HEK293T (cell line): ENCODE results near the gene IRF6.

Experiments
- CTCF ChIA-PET: fragments of 350-600 bp; formaldehyde crosslinking; extraction: SDS; loops from one replicate; lab custom pipeline; 2021; ENCODE audit warnings: antibody characterized with exemption, inconsistent platforms; lab: Yijun Ruan, JAX
- POLR2A ChIA-PET: fragments of 350-600 bp; formaldehyde crosslinking; extraction: SDS; loops from one replicate; lab custom pipeline; 2020; ENCODE audit warnings: antibody characterized with exemption, inconsistent platforms; lab: Yijun Ruan, JAX
- DNase-seq: peaks from one replicate; pipeline ENCODE4 v3.0.0; 2012; ENCODE audit warnings: mixed read lengths; ENCODE audit errors: extremely low spot score
- ARNT ChIP-seq: fragments of 450-650 bp; IDR thresholded peaks from 2 replicates; pipeline ENCODE4 v1.6.1; 2017; ENCODE audit warnings: mild to moderate bottlenecking
- BHLHE40 ChIP-seq: fragments of 450-650 bp; IDR thresholded peaks from 2 replicates; pipeline ENCODE4 v1.6.1; 2016; ENCODE audit warnings: mild to moderate bottlenecking, moderate library complexity, borderline replicate concordance
- CTBP1 ChIP-seq: fragments of 450-650 bp; IDR thresholded peaks from 2 replicates; pipeline ENCODE4 v1.6.1; 2016; ENCODE audit warnings: borderline replicate concordance
- ELF4 ChIP-seq: fragments of 450-650 bp; IDR thresholded peaks from 2 replicates; pipeline ENCODE4 v1.6.1; 2017; ENCODE audit warnings: antibody characterized with exemption
- FOXA1 ChIP-seq: fragments of 450-650 bp; IDR thresholded peaks from 2 replicates; pipeline ENCODE4 v1.6.1; 2016; ENCODE audit warnings: mild to moderate bottlenecking
- FOXK2 ChIP-seq: fragments of 450-650 bp; IDR thresholded peaks from 2 replicates; pipeline ENCODE4 v1.6.1; 2016; ENCODE audit warnings: mild to moderate bottlenecking
- FOXM1 ChIP-seq: fragments of 450-650 bp; IDR thresholded peaks from 2 replicates; pipeline ENCODE4 v1.6.1; 2017; ENCODE audit warnings: mild to moderate bottlenecking, borderline replicate concordance
- HDGF ChIP-seq: fragments of 450-650 bp; IDR thresholded peaks from 2 replicates; pipeline ENCODE4 v1.6.1; 2017; ENCODE audit warnings: antibody characterized with exemption, borderline replicate concordance
- L3MBTL2 ChIP-seq: fragments of 450-650 bp; conservative IDR thresholded peaks from 2 replicates; pipeline ENCODE4 v1.6.1; 2016; ENCODE audit warnings: mild to moderate bottlenecking
- LEF1 ChIP-seq: fragments of 450-650 bp; IDR thresholded peaks from 2 replicates; pipeline ENCODE4 v1.6.1; 2017; ENCODE audit warnings: mild to moderate bottlenecking, borderline replicate concordance
- NFRKB ChIP-seq: fragments of 450-650 bp; IDR thresholded peaks from 2 replicates; pipeline ENCODE4 v1.6.1; 2016; ENCODE audit warnings: mild to moderate bottlenecking, moderate library complexity
- SP1 ChIP-seq: fragments of 450-650 bp; IDR thresholded peaks from 2 replicates; pipeline ENCODE4 v1.6.1; 2017
- SUZ12 ChIP-seq: fragments of 450-650 bp; IDR thresholded peaks from 2 replicates; pipeline ENCODE4 v1.6.1; 2016; ENCODE audit warnings: mild to moderate bottlenecking
- TARDBP ChIP-seq: fragments of 450-650 bp; IDR thresholded peaks from 2 replicates; pipeline ENCODE4 v1.6.1; 2016
- ZNF384 ChIP-seq: fragments of 450-650 bp; IDR thresholded peaks from 2 replicates; pipeline ENCODE4 v1.6.1; 2016
- TF ChIP-seq, protein P1 (sequence below): fragments of 450-650 bp; IDR thresholded peaks from 2 replicates; pipeline ENCODE4 v1.6.1; 2016

IRF6 gene

DNA sequence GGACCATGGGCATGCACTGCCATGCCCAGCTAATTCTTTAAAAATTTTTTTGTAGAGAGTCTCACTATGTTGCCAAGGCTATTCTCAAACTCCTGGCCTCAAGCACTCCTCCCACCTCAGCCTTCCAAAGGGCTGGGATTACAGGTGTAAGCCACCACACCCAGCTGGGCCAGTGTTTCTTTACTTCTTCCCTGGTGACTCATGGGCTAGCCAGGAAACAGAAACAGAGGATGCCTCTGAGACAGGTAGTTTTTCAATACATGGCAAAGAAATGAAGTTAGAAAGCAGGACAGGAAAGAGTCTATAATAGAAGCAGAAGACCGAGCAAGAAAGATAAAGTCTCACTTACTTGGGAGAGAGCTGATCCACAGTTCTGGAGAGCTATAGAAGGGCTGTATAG lies 14.0 kb downstream of the IRF6 start:
- no peak for DNase-seq
- CTCF ChIA-PET = no interaction called here

GRCh38 chr1:209790286-209791193 lies 15.4 kb downstream of the IRF6 start:
- ChIA-PET POLR2A (no interaction called here), CTCF (no interaction called here)
- DNase-seq = no peak
- no peak for TF ChIP-seq CTBP1
- no peak for TF ChIP-seq HDGF
- no peak for TF ChIP-seq BHLHE40
- no peak for TF ChIP-seq ARNT
- TF ChIP-seq FOXK2 = no peak
- no peak for TF ChIP-seq LEF1
- TF ChIP-seq FOXM1 = no peak
- no peak for TF ChIP-seq SUZ12
- TF ChIP-seq L3MBTL2 = no peak
- TF ChIP-seq NFRKB = no peak

More for the DNA sequence above, 14.0 kb downstream of the IRF6 start:
- TF ChIP-seq HDGF = no peak
- TF ChIP-seq ELF4 = no peak
- no peak for TF ChIP-seq FOXM1
- no peak for TF ChIP-seq ARNT
- no peak for TF ChIP-seq LEF1
- no peak for TF ChIP-seq FOXA1
- no peak for TF ChIP-seq TARDBP
- TF ChIP-seq SP1 = no peak
- no peak for TF ChIP-seq ZNF384
- TF ChIP-seq, protein P1, sequence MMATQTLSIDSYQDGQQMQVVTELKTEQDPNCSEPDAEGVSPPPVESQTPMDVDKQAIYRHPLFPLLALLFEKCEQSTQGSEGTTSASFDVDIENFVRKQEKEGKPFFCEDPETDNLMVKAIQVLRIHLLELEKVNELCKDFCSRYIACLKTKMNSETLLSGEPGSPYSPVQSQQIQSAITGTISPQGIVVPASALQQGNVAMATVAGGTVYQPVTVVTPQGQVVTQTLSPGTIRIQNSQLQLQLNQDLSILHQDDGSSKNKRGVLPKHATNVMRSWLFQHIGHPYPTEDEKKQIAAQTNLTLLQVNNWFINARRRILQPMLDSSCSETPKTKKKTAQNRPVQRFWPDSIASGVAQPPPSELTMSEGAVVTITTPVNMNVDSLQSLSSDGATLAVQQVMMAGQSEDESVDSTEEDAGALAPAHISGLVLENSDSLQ = no peak
- no peak for TF ChIP-seq CTBP1
- TF ChIP-seq FOXK2 = no peak
- no peak for TF ChIP-seq BHLHE40
- TF ChIP-seq SUZ12 = no peak
- no peak for TF ChIP-seq NFRKB
- no peak for TF ChIP-seq L3MBTL2
- POLR2A ChIA-PET = interaction anchor here (1.6 kb wide), 1 partner anchor 7 kb away, joined by 3 read pairs; the partner anchor contains the start of gene C1orf74

- POLR2A ChIA-PET = no interaction called here
- CTCF ChIA-PET = no interaction called here
- DNase-seq = no peak
- no peak for TF ChIP-seq ARNT
- no peak for TF ChIP-seq CTBP1
- no peak for TF ChIP-seq LEF1
- TF ChIP-seq HDGF = no peak
- TF ChIP-seq ZNF384 = no peak
- TF ChIP-seq SP1 = no peak
- TF ChIP-seq FOXA1 = no peak
- TF ChIP-seq SUZ12 = no peak
- no peak for TF ChIP-seq NFRKB
Measured at GRCh38 chr1:209789245-209789644, 16.7 kb downstream of the IRF6 start.

- no peak for DNase-seq
- ChIA-PET CTCF (no interaction called here), POLR2A (no interaction called here)
- TF ChIP-seq ARNT = no peak
- TF ChIP-seq LEF1 = no peak
- TF ChIP-seq SUZ12 = no peak
- no peak for TF ChIP-seq SP1
- TF ChIP-seq NFRKB = no peak
Measured at GRCh38 chr1:209787551-209787950, 18.4 kb downstream of the IRF6 start.

- CTCF ChIA-PET = no interaction called here
- DNase-seq = no peak
- POLR2A ChIA-PET = no interaction called here
- TF ChIP-seq CTBP1 (no peak), ELF4 (no peak), FOXA1 (no peak), ARNT (no peak), SUZ12 (no peak), L3MBTL2 (no peak), SP1 (no peak), LEF1 (no peak), NFRKB (no peak), BHLHE40 (no peak), FOXK2 (no peak), HDGF (no peak), ZNF384 (no peak)
- TF ChIP-seq, protein P1 = no peak
Measured at GRCh38 chr1:209786146-209786545, 19.8 kb downstream of the IRF6 start.

DNA sequence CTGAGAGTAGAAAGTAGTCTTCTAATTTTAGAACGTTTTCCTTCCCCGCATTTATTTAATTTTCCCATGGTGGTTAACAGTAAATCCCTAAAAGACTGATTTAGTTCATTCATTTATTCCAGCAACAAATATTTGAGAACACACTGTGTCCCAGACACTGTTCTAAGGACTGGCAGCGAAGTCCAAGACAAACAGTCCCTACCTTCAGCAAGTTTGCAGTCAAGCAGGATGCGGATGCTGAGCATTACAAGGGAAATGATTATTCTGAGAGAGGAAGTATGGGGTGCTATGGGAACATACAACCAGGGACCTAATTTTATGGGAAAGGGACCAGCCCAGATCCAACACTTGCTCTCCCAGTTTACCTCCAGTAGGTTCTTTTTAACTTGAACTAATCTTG lies 20.4 kb downstream of the IRF6 start:
- ChIA-PET CTCF (no interaction called here), POLR2A (no interaction called here)
- TF ChIP-seq LEF1 (no peak), TARDBP (no peak), SUZ12 (no peak), ELF4 (no peak), SP1 (no peak), NFRKB (no peak), FOXM1 (no peak), FOXA1 (no peak), CTBP1 (no peak), FOXK2 (no peak), ARNT (no peak), ZNF384 (no peak), L3MBTL2 (no peak)
- TF ChIP-seq, protein P1 = no peak
- no peak for DNase-seq
